HL-60/S4 treated with phorbol 12-myristate 13-acetate at 8.2 ng/mL for 4 days and 3 days (cell line): ENCODE measurements around the gene DDX1.
"Not testable (repeated sequence)": the region's sequence is repeated elsewhere in the genome, so short reads cannot be mapped to it uniquely, and the experiment has no call there.

ENCODE experiments used
- in situ Hi-C: fragments of 300-500 bp; cut with MboI; formaldehyde crosslinking; loops from 2 replicates; pipeline ENCODE4 v1.15.0; 2022; ENCODE audit warnings: low sequenced_read_pairs

DDX1 gene

DNA sequence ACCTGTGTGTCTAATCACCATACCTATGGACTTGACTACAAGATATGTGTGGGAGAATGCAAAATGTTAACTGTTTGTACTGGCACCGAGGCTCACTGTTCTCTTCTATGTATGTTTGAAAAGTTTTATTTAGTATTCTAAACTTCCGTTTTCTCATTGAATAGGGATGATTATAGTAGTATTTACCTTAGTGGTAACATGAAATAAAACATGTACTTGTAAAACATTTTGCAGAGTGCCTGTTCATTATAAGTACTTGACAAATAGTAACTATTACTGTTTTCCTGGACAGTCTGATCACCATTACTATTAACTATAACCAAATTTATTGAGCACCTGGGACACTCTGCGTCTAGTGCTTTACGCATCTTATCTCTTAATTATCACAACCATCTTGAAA lies 24.8 kb downstream of the DDX1 start:
- in situ Hi-C loops, result no loop called here

DNA sequence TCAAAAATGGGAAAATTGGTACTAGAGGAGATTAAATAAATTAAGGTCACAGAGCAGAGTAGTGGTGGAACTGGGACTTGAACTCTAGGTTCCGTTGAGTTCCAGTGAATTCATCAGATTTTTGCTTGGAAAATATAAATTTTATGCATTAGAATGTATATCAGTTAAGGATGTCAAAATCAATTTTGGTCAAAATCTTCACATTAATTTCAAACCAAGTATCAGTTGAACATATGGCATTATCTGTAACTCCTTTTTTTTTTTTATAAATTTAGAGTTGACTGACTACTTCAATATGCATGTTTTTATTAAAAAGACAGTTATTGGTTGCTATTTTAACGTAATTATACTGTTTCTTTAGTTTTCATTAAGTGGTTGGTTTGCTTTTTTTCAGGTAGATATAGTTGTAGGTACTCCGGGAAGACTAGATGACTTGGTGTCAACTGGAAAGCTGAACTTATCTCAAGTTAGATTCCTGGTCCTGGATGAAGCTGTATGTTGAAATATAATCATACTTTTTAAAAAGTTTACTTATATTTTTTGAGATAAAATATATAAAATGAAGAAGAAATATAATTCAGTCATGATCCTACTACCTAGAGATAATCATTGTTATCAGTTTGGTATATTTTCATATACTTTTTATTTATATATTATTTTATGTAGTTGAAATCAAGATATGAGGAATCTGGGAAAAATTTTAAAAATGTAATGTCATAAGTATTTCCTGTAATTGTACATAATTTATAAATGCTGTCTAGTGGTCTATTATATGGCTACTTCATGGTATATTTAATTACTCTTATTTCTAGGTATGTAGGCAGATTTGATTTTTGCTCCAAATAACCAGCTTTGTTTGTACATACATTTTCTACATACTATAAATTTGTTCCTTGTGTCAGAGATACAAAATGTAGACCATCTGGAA lies 25.4 kb downstream of the DDX1 start:
- in situ Hi-C loops, result no loop called here

DNA sequence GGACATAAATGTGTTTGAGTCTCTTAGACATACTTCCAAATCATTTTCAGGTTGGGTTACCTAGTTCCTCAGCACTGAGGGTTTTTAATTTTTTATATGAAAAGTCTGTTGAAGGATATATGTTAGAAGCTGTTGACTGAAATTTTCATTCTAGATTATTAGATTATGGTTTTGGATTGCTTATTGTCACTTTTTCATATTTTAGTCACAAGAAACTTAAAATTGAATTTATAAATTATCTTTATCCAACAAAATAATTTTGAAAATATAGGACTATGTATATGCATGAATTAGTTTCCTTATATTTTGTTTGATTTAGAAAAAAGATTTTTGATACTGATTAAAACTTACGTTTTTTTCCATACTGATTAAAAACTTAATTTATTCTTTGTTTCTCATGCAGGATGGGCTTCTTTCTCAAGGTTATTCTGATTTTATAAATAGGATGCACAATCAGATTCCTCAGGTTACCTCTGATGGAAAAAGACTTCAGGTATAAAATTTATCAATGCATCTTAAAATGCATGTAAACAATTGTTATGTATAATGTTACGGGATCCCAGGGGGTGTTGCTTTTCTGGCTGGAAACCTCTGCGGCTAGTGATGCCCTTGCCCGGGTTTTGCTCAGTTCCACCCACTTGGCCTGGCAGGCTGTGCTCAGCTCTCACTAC lies 26.2 kb downstream of the DDX1 start:
- in situ Hi-C loops, result no loop called here

GRCh38 chr2:15618449-15618855 lies 26.8 kb downstream of the DDX1 start:
- in situ Hi-C loops, result no loop called here

GRCh38 chr2:15619076-15619475 lies 27.4 kb downstream of the DDX1 start:
- in situ Hi-C loops, result no loop called here

- in situ Hi-C loops, result no loop called here
Measured at GRCh38 chr2:15619510-15619909, 27.8 kb downstream of the DDX1 start.

DNA sequence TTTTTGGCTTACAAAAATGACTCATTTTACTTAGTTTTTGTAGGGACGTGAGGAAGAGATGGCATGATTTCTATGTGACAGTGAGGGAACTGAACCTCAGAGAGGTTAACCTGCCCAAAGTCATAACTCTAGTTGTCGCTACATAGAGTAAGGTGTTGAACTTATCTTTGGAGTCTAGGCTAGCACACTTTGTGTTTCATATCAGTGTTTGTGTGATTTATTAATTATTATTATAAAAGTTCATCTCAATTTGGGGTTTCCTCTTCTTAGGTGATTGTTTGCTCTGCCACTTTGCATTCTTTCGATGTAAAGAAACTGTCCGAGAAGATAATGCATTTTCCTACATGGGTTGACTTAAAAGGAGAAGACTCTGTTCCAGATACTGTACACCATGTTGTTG lies 28.3 kb downstream of the DDX1 start:
- in situ Hi-C loops, result no loop called here

- in situ Hi-C loops, result no loop called here
Measured at GRCh38 chr2:15620340-15620739, 28.7 kb downstream of the DDX1 start.

DNA sequence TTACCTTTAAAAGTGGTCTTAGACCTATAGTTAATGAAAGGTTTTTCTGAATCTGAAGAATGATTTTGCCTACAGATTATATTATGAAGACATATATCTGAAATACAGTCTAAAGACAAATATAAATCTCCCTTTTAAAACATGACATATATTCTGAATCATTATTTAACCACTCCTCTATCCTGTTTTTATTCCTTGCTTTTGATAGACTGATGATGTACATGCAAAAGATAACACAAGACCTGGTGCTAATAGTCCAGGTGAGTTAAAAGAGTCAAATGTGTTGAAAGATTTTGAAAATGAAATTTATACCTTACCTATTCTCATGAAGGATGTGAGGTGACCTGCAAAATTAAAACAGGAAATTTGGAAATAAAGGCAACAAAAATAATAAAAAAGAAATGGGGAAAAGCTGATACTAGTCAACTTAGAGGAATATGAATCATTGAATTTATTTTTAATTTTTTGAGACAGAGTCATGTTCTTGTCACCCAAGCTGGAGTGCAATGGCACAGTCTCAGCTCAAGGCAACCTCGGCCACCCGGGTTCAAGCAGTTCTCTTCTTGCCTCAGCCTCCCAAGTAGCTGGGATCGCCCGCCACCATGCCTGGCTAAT lies 29.3 kb downstream of the DDX1 start:
- in situ Hi-C loops, result no loop called here

DNA sequence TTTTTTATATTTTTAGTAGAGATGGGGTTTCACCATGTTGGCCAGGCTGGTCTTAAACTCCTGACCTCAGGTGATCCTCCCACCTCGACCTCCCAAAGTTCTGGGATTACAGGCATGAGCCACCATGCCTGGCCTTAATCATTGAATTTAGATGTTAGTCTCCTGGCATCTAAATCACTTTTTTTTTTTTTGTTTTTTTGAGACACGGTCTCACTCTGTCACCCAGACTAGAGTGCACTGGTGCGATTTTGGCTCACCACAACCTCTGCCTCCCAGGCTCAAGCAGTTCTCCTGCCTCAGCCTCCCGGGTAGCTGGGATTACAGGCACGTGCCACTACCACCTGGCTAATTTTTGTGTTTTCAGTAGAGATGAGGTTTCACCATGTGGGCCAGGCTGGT lies 29.8 kb downstream of the DDX1 start:
- in situ Hi-C loops, result not testable (repeated sequence)

DNA sequence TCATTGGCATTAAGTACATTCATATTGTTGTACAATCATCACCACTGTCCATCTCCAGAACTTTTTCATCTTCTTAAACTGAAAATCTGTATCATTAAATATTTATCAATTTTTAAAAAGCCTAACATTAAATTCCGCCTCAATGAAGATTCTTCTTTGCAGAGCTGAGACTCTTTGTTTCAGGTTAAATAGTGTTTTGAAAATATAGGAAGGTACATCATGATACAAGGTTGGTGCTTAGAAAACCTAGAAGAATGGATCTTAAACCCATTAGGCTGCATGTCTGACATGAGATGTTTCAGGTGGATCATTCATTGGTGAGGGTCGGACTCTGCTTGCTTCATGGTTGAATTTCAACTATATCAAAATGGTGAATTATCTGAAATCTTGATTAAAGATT lies 30.5 kb downstream of the DDX1 start:
- in situ Hi-C loops, result no loop called here

GRCh38 chr2:15622614-15623480 lies 31.2 kb downstream of the DDX1 start:
- in situ Hi-C loops, result no loop called here

- in situ Hi-C loops, result no loop called here
Measured at GRCh38 chr2:15623481-15623796, 31.8 kb downstream of the DDX1 start.

- in situ Hi-C loops, result no loop called here
Measured at GRCh38 chr2:15623898-15624541, 32.4 kb downstream of the DDX1 start.

- in situ Hi-C loops, result no loop called here
Measured at GRCh38 chr2:15624903-15625302, 33.2 kb downstream of the DDX1 start.

GRCh38 chr2:15625344-15626036 lies 33.8 kb downstream of the DDX1 start:
- in situ Hi-C loops, result no loop called here

GRCh38 chr2:15626126-15626525 lies 34.5 kb downstream of the DDX1 start:
- in situ Hi-C loops, result no loop called here

DNA sequence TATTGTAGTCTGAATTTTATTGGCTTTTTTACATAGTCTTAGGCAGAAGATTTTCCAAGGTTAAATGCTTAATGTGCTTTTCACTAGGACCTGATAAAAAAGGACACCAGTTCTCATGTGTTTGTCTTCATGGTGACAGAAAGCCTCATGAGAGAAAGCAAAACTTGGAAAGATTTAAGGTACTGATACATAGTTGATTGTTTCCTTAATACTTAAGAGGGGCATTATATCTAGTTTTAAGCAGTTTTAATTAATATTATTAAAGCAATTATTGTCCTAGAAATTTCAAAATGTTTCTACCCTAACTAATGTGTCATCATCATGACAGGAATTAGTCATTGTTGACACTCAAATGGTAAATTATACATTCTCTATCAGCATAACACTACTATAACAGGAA lies 35.3 kb downstream of the DDX1 start:
- in situ Hi-C loops, result no loop called here

DNA sequence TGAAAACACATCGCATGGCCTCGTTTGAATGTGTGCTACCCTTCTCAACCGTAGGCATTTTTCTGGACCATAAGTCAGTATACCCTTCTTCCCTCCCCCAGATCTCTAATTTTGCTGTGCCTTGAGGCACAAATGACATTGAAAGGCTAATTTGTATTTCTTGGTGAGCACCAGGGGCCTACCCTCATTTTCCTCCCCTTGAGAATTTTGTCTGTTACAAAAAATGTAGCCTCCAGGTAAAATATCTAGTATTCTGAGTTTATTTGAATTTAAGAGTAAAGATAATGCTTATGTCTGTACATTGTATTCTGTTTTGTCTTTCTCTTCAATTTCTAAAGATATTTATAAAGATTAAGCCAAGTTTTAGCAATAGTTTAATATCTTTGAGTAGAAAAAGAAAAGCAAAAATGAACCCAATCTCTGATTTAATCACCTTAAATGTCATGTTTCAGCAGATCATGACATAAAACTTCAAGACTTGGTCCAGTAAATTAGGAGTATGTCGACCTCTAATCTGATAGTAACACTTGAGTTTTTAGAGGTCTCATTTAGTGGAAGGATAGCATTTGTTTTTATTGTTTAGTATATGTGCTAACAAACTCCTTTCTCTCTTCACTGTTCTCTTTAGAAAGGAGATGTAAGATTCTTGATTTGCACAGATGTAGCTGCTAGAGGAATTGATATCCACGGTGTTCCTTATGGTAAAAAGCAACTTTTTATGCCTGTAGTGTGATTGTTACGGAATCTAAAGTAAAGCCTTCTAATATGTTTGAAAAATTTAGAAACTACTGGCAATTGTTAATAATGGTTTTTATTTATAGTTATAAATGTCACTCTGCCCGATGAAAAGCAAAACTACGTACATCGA lies 36.4 kb downstream of the DDX1 start:
- in situ Hi-C loops, result no loop called here
